Effector memory CD4-positive, alpha-beta T cell (primary cell): ENCODE results near the gene DNAJC18.
A peak's percentile ranks its signal among the peaks of the same experiment; 100 is the strongest.
"Not testable (repeated sequence)": the region's sequence is repeated elsewhere in the genome, so short reads cannot be mapped to it uniquely, and the experiment has no call there.

ENCODE experiments used
- DNase-seq, 3 donors: peaks; one replicate each; pipeline ENCODE4 v3.0.0-alpha.2; 2020
- H3K27ac ChIP-seq: 2 replicates; pipeline ENCODE4 v1.7.0; 2013; ENCODE audit warnings: mild to moderate bottlenecking, low read length, moderate library complexity; ENCODE audit not compliant: insufficient read depth, poor library complexity, severe bottlenecking
- H3K27me3 ChIP-seq: replicated peaks from 2 replicates; pipeline ENCODE4 v1.7.0; 2013; ENCODE audit warnings: mild to moderate bottlenecking, low read length; ENCODE audit not compliant: insufficient read depth, control insufficient read depth, poor library complexity, severe bottlenecking
- H3K36me3 ChIP-seq: 2 replicates; pipeline ENCODE4 v1.7.0; 2013; ENCODE audit warnings: mild to moderate bottlenecking, low read length, moderate library complexity; ENCODE audit not compliant: control insufficient read depth, insufficient read depth
- H3K4me1 ChIP-seq: 2 replicates; pipeline ENCODE4 v1.7.0; 2013; ENCODE audit warnings: low read length, mild to moderate bottlenecking; ENCODE audit not compliant: control insufficient read depth, insufficient read depth, poor library complexity, severe bottlenecking
- H3K4me3 ChIP-seq: 2 replicates; pipeline ENCODE4 v1.7.0; 2013; ENCODE audit warnings: low read length, low read depth, mild to moderate bottlenecking; ENCODE audit not compliant: insufficient read depth, poor library complexity, severe bottlenecking
- H3K9me3 ChIP-seq: 2 replicates; pipeline ENCODE4 v1.7.0; 2013; ENCODE audit warnings: mild to moderate bottlenecking, low read length, moderate library complexity; ENCODE audit not compliant: control insufficient read depth

Gene DNAJC18

GRCh38 chr5:139389701-139390638 is 49.4 kb downstream of the DNAJC18 start, which contains the start of gene MZB1:
MZB1 (minus strand) TSS chr5:139389913; CDS start chr5:139389856, 57 bp downstream.
- peak; percentile 44 to 49 (median 48) for DNase-seq
- Histone ChIP-seq H3K27ac (no peak within 1 kb of the TSS), H3K36me3 (no peaks in the 10 kb centered on the region), H3K27me3 (no peaks in the 10 kb centered on the region), H3K4me1 (peaks cover 44% of the 10 kb centered on the region), H3K9me3 (no peaks in the 10 kb centered on the region), H3K4me3 (no peak within 1 kb of the TSS)

GRCh38 chr5:139388198-139388821 is 51.0 kb downstream of the DNAJC18 start:
- no peak for DNase-seq
- no peak overlapping the region for H3K27ac ChIP-seq
- peaks cover 38% of the 10 kb centered on the region for H3K4me1 ChIP-seq
- H3K4me3 ChIP-seq: no peak overlapping the region
- no peaks in the 10 kb centered on the region for H3K27me3 ChIP-seq
- no peaks in the 10 kb centered on the region for H3K36me3 ChIP-seq
- no peaks in the 10 kb centered on the region for H3K9me3 ChIP-seq

- no peak for DNase-seq
- no peak overlapping the region for H3K27ac ChIP-seq
- no peak overlapping the region for H3K4me3 ChIP-seq
- no peaks in the 10 kb centered on the region for H3K27me3 ChIP-seq
- no peaks in the 10 kb centered on the region for H3K36me3 ChIP-seq
- H3K4me1 ChIP-seq: peaks cover 35% of the 10 kb centered on the region
- no peaks in the 10 kb centered on the region for H3K9me3 ChIP-seq
Observed at GRCh38 chr5:139387611-139388197, 51.6 kb downstream of the DNAJC18 start.

- not testable (repeated sequence) for H3K36me3 ChIP-seq, DNase-seq, H3K9me3 ChIP-seq, H3K27me3 ChIP-seq, H3K4me3 ChIP-seq, H3K27ac ChIP-seq
- peaks cover 30% of the 10 kb centered on the region for H3K4me1 ChIP-seq
Observed at GRCh38 chr5:139386956-139387355, 52.4 kb downstream of the DNAJC18 start.

- H3K27ac ChIP-seq: no peak overlapping the region
- H3K4me1 ChIP-seq: peaks cover 21% of the 10 kb centered on the region
- H3K27me3 ChIP-seq: no peaks in the 10 kb centered on the region
- DNase-seq: no peak
- H3K4me3 ChIP-seq: no peak overlapping the region
- H3K36me3 ChIP-seq: no peaks in the 10 kb centered on the region
- H3K9me3 ChIP-seq: no peaks in the 10 kb centered on the region
Observed at GRCh38 chr5:139386050-139386438, 53.3 kb downstream of the DNAJC18 start.

GRCh38 chr5:139385061-139386049 is 54.0 kb downstream of the DNAJC18 start:
- Histone ChIP-seq H3K27me3 (no peaks in the 10 kb centered on the region), H3K27ac (peak overlapping the region; percentile 65), H3K36me3 (no peaks in the 10 kb centered on the region), H3K4me3 (peak overlapping the region; percentile 63), H3K9me3 (no peaks in the 10 kb centered on the region), H3K4me1 (peaks cover 14% of the 10 kb centered on the region)
- no peak for DNase-seq

- peak overlapping the region; percentile 65 for H3K27ac ChIP-seq
- H3K4me1 ChIP-seq: peaks cover 7% of the 10 kb centered on the region
- H3K4me3 ChIP-seq: peak overlapping the region; percentile 63
- no peaks in the 10 kb centered on the region for H3K36me3 ChIP-seq
- H3K27me3 ChIP-seq: no peaks in the 10 kb centered on the region
- DNase-seq: no peak
- no peaks in the 10 kb centered on the region for H3K9me3 ChIP-seq
Observed at GRCh38 chr5:139384591-139385051, 54.7 kb downstream of the DNAJC18 start.

GRCh38 chr5:139383993-139384590 is 55.2 kb downstream of the DNAJC18 start:
- no peak overlapping the region for H3K27ac ChIP-seq
- no peaks in the 10 kb centered on the region for H3K27me3 ChIP-seq
- peaks cover 7% of the 10 kb centered on the region for H3K4me1 ChIP-seq
- no peak for DNase-seq
- no peaks in the 10 kb centered on the region for H3K36me3 ChIP-seq
- no peaks in the 10 kb centered on the region for H3K9me3 ChIP-seq
- H3K4me3 ChIP-seq: no peak overlapping the region
